ENCODE measurements around the gene OOSP4B.

DNA sequence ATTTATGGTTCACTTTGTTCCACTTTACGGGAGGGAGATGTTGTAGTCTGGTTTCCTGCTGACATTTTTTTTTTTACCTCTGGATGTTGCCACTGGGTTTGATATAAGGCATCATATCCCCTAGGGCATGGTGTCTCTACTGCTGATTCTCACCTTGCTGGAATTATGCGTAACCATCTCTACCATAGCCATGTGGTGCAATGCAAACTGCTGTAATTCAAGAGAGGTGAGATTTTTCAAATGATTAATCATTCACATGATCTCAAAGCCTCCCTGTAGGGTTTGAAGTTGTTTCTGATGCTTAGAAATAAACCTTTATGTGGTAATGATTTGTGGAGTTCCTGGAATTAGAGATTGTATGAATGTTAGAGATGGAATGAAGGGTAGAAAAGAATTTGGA is 52.5 kb downstream of the OOSP4B start:
- TF ChIP-seq, protein P1, sequence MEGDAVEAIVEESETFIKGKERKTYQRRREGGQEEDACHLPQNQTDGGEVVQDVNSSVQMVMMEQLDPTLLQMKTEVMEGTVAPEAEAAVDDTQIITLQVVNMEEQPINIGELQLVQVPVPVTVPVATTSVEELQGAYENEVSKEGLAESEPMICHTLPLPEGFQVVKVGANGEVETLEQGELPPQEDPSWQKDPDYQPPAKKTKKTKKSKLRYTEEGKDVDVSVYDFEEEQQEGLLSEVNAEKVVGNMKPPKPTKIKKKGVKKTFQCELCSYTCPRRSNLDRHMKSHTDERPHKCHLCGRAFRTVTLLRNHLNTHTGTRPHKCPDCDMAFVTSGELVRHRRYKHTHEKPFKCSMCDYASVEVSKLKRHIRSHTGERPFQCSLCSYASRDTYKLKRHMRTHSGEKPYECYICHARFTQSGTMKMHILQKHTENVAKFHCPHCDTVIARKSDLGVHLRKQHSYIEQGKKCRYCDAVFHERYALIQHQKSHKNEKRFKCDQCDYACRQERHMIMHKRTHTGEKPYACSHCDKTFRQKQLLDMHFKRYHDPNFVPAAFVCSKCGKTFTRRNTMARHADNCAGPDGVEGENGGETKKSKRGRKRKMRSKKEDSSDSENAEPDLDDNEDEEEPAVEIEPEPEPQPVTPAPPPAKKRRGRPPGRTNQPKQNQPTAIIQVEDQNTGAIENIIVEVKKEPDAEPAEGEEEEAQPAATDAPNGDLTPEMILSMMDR (optimal IDR thresholded peaks at IDR 0.05 in 1 of 3, IDR thresholded peaks at IDR 0.05 in 1 of 3, conservative IDR thresholded peaks at IDR 0.05 in 1 of 3; ENCODE audit: extremely low read depth in 1 of 3, insufficient read depth in 2 of 3, low read length in 3 of 3) = no peak
- TF ChIP-seq EZH2 (IDR thresholded peaks at IDR 0.05; ENCODE audit: low read length) = no peak
